ENCODE results near the gene PTTG1. TPM values are rescaled to one million over a fixed set of nuclear protein-coding genes. Genes with fewer than 3 reads are reported as not detected.

PTTG1 gene
- total RNA-seq, 1 donor from 2014 or later = 2.6 TPM

- DNase-seq (ENCODE audit: low spot score) = no peak
Observed at GRCh38 chr5:160455600-160455999, 33.9 kb downstream of the PTTG1 start.

DNA sequence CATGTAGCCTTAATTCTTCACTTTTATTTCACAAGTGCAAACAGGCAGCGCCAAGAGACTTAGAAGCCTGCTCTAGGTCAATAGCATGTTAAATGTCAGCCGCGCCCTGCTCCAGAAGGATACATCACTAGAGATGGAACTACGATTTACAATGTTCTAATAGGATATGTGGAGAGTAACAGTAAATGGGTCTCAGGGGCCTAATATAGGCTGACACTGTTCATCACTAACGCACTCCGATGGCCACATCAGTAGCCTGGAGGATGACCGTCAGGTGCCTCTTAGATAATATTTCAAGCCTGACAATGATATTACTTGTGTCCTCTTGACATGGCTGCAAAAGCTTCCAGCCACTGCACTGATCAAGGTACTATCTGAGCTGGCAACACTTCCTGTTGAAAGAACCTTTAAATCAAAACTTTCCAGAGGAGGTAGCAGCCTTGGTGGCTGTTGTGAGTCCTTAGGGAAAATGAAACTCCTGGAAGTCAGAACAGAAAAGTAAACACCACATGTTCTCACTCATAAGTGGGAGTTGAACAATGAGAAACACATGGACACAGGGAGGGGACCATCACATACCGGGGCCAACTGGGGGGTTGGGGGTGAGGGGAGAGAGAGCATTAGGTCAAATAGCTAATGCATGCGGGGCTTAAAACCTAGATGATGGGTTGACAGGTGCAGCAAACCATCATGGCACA, 35.0 kb downstream of the PTTG1 start:
- DNase-seq (ENCODE audit: low spot score) = no peak

GRCh38 chr5:160457252-160457651, 35.6 kb downstream of the PTTG1 start:
- DNase-seq (ENCODE audit: low spot score) = no peak

DNA sequence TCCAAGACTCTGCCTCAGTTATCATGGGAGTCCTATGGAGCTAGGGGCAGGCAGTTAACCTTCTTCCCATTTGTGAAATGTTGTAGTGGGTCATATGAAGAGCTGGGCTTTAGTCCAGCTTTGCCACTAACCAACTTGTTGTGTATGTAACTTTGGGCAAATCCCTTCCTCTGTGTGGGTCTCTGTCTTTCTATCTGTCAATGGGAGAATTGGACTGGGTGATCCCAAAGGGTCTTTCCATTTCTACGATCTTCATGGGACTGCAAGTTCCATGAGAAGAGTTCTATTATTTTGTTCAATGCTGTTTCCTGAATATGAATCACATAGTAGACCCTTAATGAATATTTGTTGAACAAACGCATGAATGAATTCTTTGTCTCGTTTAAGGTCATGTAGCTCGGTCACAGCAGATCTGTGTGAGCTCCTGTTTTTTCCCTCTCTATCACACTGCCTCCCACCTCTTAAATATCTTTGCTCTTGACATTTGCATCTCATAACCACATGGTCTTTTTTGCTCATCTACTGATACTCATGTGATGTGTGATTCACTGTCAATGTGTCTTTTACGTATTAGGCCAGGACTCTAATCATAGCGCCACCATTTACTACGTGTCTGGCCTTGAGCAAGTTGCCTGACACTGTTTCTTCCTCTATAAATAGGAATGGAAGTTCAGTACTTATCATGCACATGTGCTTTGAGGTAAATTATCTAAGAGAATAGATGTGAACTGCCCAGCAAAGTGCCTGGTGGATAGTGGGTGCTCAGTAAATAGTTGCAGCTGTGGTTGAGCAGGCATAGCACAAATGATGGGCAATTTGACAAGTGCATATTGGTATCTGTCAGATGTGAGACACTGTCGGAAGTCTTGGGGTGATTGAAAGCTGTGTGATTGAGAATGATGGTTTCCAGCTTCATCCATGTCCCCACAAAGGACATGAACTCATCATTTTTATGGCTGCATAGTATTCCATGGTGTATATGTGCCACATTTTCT, 37.4 kb downstream of the PTTG1 start:
- no peak for DNase-seq (ENCODE audit: low spot score)

DNA sequence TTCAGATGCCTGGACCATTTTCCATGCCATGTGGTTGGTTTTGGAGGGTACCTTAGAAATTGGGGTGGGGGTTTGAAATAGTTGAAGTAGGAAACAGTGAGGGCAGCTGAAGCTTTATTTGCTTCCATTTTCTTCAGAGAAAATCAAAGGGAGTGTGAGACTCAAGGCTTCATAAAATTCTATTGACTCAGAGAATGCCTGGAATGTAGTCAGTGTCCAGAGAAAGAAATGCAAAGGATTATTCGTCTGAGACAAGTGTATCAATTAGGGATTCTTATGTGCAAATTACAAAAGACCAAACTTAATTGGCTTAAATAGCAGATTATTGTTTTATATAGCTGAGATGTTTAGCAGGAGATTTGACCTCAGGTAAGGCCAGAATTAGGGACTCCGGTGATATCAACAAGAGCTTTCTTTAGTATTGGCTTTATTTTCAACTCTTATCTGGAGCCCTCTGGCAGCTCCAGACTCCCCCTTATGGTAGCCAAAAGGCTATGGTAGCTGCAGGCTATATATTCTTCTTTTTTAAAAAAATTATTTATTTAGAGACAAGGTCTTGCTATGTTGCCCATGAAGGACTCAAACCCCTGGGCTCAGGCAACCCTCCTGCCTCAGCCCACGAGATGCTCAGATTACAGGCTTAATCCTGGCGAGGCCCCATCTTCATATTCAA, 38.9 kb downstream of the PTTG1 start:
- no peak for DNase-seq (ENCODE audit: low spot score)

DNA sequence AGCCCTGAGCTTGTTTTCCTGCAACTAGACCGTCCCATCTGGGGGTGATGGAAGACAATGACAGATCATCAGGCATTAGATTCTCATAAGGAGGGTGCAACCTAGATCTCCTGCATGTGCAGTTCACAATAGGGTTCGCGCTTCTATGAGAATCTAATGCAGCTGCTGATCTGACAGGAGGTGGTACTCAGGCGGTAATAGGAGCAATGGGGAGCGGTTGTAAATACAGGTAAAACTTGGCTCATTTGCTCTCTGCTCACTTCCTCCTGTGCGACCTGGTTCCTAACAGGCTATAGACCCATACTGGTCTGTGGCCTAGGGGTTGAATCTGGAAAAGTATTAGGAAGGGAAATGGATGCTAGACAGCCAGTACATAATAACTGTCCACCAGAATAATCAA, 39.7 kb downstream of the PTTG1 start:
- no peak for DNase-seq (ENCODE audit: low spot score)

DNA sequence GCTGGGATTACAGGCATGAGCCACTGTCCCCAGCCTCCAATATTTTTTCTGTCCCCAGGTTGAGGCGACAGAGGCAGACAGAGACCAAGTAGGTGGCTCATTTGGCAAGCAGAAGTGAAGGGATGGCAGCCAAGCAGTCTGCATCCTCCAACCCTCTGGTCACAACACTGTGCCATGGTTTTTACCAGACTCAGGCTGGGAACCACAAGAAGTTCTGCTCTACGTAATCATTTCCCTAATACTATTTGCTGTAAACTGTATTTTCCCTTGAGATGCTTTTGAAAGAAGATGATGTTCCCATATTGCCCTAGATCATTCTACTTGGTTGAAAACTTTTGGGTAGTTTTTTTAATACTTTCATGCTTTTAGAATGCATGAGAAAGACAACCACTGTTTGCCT, 40.5 kb downstream of the PTTG1 start:
- DNase-seq (ENCODE audit: low spot score) = no peak

DNA sequence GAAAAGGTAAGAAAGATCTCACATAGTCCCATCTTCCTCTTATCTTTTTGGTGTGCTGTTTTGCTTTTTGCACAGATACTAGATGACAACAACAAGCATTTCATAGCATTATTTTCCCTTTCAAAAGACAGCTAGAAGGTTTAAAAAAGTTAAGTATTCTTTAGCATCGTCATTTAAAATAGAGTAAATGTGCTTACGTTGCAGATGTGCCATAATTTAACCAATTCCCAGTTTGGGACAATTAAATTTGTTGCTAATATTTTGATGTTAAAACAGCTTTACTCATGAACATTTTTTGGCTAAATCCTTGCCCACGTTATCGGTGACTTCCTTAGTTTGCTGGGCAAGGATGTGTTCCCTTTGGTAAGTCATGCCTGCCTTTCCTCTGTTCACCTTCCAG, 41.6 kb downstream of the PTTG1 start:
- no peak for DNase-seq (ENCODE audit: low spot score)

DNA sequence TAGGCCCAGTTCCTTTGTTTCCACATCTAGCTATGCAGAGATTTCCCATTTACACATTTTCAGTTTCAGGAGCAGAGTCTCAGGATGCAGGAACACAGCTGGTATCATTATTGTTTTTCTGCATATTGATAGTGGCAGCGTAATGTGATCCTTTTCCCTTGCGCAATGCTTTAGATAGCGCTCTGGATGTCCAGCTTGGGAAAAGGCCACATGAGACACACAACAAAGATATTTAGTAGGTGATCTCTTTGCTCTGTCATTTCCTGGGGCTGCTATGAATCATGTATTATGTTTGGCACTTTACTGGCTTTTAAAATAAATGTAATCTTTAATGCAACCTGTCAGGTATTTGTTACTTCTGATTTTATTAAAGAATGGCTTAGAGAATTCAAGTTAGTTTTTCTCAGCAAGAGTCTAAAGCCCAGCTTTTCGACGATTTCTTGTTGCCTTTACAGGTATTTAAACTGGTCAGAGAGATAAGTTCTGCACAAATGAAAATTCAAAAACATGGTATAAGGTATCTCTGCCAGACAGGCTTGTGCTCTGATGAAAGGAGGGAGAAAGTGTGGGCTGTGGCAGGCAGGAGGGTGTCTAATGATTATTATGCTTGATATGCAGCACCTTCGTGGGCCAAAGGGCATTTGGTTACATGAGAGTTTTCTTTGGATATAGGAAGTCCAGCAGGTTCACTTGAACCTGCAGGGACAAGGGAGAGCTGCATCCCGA, 42.2 kb downstream of the PTTG1 start:
- DNase-seq (ENCODE audit: low spot score) = no peak

- DNase-seq (ENCODE audit: low spot score) = no peak
Observed at GRCh38 chr5:160464466-160464797, 42.8 kb downstream of the PTTG1 start.

GRCh38 chr5:160466116-160466515, 44.5 kb downstream of the PTTG1 start:
- no peak for DNase-seq (ENCODE audit: low spot score)

DNA sequence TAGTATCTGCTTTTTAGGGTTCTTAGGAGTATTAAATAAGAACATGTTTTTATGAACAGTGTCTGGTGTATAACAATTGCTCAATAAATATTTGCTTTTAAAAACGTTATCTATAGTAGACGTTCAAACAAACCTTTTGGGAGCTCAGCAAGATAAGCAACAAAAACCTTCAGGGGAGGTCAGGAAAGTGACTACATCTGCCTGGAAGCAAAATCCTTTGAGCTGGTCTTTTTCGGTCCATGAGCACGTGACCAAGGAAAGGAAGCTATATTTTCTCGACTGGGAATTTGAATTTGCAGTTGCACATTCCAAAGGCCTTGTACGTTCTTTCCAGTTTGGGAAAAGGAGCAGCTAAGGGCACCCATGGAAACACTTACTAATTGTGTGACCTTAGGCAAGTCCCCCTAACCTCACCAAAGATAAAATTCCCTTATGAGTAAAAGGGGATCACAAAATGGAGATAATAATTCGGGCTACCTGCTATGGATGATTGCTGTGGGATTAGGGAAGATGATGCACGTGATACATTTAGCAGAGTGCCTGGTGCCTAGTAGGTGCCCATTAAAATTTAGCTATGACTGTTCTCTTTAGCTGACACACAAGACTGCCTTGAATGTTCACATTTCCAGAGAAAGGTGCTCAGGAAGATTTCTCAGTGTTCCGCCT, 45.4 kb downstream of the PTTG1 start:
- DNase-seq (ENCODE audit: low spot score) = no peak

DNA sequence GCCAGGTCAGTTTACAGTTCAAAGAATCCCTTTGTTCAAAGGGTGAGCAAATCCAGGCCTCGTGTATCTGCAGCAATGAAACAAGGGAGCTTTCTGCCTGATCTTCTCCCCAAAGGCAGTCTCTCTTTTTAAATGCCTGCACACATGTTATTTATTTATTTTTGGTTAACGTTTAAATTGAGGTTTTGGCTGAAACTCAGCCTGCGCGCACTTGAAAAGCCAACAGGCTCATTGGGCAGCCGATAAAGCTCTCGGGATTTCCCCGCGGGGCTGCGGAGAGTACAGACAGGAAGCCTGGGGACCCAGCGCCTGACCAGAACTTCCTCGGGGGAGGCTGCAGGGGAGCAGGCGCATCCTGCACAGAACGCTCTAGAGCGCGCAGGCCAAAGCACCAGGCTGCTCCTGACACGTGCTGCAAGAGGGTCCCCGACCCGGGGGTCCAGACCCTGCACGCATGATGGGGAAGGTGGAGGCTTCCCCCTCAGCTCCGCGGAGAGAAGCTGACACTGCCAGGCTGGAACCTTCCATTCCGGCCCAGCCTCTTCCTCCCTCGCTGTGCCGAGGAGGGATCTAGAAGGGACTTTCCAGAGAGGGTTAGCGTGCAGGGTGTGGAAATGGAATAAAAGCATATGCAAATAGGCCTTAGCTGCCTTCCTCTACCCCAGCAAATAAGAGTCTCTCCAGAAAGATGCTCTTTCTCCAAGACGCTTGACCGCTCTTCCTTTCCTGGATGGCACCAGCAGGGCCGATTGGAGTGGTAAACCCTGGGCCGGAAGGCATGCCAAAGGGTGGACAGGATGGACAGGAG, 46.1 kb downstream of the PTTG1 start:
- DNase-seq (ENCODE audit: low spot score) = peak; percentile 74

GRCh38 chr5:160468363-160468975, 46.8 kb downstream of the PTTG1 start:
- DNase-seq (ENCODE audit: low spot score) = no peak

- no peak for DNase-seq (ENCODE audit: low spot score)
Observed at GRCh38 chr5:160469156-160470144, 47.8 kb downstream of the PTTG1 start.

GRCh38 chr5:160470437-160471361, 49.0 kb downstream of the PTTG1 start:
- DNase-seq (ENCODE audit: low spot score) = no peak

GRCh38 chr5:160471761-160472160, 50.1 kb downstream of the PTTG1 start:
- no peak for DNase-seq (ENCODE audit: low spot score)

DNA sequence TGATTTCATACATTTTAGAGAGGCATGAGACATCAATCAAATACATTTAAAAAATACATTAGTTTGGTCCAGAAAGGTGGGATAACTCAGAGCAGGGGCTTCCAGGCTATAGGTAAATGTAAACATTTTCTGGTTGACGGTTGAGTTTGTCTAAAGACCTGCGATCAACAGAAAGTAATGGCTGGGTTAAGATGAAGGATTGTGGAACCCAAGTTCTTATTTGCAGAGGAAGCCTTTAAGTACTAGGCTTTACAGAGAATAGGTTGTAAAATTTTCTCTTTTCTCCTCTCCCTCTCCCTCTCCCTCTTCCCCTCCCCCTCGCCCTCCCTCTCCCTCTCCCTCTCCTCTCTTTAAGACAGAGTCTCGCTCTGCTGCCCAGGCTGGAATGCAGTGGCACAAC, 50.8 kb downstream of the PTTG1 start:
- DNase-seq (ENCODE audit: low spot score) = no peak

Measured in ureter (tissue), 1 donor.